GM19240 (cell line): ENCODE results near the gene SIX2.
"Not testable (repeated sequence)": the region's sequence is repeated elsewhere in the genome, so short reads cannot be mapped to it uniquely, and the experiment has no call there.

ENCODE experiments used
- DNase-seq: peaks from one replicate; pipeline ENCODE4 v3.0.0; 2011; ENCODE audit warnings: low spot score; ENCODE audit not compliant: insufficient read length

SIX2 gene

DNA sequence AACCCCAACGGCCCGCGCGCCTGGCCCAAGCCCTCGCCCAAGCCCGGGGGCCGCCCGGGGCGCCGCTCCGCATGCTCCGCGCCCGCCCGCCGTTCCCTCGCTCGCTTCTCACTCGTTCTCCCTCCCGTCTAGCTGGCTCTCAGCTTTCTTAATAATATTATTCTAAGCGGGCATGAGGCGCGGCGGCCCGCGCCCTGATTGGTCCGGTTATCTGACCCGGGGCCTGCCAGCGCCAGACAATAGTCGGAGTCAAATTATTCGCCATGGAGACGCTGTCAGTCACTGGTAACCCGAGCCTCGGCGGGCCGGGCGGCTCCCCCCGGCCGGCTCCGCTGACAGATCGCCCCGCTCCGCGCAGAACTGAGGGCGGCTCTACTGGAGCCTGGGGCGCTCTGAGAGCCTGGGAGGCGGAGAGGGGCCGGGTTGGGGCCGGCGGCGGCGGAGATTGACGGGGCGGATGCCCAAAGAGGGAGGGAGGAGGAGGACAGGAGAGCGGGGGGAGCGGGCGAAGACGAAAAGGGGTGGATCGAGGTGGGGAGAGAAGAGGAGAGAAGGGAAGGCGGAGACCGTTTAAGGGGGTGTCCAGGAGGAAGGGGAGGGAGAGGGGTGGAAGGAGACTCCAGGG is at the start of gene SIX2:
SIX2 (minus strand) TSS at position 150 of the 625 bp plus-strand sequence. CDS start 342 bp downstream, outside the sequence.
- no peak for DNase-seq

DNA sequence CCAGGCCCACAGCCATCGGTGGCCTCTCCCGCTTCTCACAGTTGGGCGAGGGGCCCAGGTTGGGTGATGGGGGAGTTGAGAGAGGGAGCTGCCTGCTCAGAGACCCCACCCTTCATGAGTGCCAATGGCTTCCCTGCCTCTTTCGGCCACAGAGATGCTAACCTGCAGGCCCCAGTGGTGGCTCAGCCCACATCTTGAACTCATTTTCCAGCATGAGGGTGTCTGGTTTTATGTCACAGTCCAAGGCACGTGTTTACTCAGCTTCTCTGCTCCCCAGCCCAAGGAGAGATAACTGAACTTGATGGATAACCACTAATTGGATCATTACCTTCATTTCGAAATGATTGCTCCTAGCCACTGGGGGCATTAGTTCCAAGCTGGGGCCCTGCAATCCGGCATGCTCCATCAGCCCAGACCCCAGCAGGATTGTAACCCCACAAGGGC is 45.9 kb upstream of the SIX2 start:
- DNase-seq = no peak

GRCh38 chr2:45053966-45054365 is 44.7 kb upstream of the SIX2 start:
- DNase-seq = no peak

DNA sequence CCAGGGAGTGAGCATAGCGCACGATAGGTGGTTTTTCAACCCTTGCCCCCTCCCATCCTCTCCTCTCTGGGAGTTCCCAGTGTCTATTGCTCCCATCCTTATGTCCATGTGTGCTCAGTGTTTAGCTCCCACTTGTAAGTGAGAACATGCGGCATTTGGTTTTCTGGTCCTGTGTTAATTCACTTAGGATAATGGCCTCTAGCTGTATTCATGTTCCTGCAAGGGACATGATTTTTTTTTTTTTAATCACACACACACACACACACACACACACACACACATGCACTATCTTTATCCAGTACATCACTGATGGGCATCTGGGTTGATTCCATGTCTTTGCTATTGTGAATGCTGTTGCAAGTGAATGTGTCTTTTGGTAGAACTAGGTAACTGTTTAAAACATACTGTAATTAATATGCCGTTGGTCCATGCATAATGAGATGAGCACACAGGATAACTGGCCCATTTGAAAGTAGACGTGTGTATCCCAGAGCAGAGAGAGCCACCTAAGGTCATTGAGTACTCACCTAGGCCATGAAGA is 43.2 kb upstream of the SIX2 start:
- DNase-seq = no peak

- DNase-seq = no peak
These were observed 40.5 kb upstream of the SIX2 start for GRCh38 chr2:45049569-45050336.

DNA sequence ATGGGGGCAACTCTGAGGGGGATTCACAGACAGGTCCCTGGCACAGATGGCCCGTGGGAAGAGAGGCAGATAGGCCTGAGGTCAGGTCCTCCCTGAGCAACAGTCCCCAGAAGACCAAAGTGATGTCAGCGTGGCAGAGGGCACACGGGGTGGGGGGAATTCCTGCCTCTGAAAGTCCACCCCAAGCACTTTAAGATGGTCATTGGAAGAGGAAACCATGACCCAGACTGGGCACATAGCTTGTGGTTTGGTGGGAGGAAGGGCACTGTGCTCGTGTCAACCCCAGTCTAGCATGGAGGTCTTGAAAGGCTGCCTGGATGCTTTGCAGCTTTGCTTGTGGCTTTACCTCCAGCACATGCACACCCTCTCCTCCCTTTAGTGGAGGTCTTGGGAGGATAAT is 38.0 kb upstream of the SIX2 start:
- DNase-seq = no peak

DNA sequence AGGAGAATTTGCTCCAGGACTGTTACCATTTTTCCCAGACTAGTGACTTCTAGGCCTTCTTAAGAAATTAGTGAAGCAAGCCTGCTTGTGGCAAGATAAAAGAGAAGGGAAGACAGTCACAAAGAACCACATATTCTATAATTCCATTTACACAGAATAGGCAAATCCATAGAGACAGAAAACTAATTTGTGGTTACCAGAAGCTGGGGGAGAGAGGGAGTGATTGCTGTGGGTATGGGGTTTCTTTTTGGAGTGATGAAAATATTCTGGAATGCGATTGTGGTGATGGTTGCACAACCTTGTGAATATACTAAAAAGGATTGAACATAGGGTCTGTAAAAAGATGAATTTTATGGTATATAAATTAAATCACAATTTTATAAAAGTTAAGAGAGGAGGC is 37.5 kb upstream of the SIX2 start:
- no peak for DNase-seq

DNA sequence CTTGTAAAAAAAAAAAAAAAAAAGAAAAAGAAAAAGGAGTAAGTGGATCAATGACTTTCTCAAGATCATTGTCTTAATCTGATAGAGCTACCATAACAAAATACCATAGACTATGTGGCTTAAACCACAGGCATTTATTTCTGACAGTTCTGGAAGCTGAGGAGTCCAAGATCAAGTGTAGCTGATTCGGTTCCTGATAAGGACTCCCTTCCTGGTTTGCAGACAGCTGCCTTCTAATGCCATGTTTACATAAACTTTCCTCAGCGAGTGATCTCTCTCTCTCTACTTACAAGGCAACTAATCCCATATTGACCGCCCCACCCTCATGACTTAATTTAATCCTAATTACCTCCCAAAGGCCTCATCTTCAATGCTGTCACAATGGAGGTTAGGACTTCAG is 36.5 kb upstream of the SIX2 start:
- DNase-seq = no peak

GRCh38 chr2:45044916-45045315 is 35.7 kb upstream of the SIX2 start:
- no peak for DNase-seq

DNA sequence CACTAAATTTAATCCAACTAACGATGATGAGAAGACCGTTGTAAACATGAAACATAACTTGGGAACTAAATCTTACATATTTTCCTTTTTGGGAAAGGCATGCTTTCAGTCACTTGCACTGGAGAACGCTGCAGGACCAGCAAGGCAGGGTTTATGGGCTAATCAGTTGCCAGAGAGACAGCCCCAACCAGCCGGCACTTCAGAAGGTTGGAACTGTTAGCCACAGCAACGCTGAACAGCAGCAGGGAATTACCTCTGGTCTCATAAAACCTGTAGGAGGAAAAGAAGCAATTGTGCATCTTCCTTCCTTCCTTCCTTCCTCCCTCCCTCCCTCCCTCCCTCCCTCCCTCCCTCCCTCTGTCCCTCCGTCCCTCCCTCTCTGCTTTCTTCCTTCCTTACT is 33.9 kb upstream of the SIX2 start:
- DNase-seq = no peak

DNA sequence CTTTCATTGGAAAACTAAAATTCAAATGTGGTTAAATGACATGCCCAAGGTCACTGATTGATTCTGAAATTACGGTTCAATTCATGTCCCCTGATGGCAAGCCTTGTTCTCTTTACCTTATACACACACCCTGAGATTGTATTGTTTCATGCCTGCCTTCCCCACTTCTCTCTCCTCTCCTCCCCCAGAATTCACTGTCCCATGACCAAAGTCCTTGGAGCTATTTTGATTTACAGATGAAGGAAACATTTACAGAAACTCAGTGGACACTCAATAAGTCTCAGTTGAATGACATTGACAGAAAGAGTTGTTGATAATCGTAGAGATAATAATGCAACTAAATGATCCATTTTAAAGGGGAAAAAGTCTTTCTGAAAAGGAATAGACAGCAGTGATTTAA is 33.1 kb upstream of the SIX2 start:
- DNase-seq = no peak

- no peak for DNase-seq
These were observed 31.5 kb upstream of the SIX2 start for GRCh38 chr2:45040786-45041185.

- DNase-seq = not testable (repeated sequence)
These were observed 30.6 kb upstream of the SIX2 start for GRCh38 chr2:45039804-45040203.

GRCh38 chr2:45038861-45039260 is 29.6 kb upstream of the SIX2 start:
- not testable (repeated sequence) for DNase-seq

DNA sequence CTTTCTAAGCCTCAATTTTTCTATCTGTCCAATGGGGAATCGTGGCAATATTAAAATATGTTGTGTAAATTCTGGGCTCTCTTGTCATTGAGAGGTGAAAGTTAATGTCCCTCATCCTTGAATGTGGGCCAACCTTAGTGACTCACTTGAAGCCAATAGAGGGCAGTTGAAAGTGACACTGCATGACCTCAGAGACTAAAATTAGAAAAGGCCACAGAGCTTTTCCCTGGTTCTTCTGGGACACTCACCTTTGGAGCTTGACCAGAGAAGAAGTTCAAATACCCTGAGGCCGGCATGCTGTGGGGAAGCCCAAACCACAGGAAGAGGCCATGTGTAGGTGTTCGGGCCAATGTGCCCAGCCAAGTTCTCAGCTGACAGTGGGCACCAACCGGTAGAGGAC is 24.1 kb upstream of the SIX2 start:
- no peak for DNase-seq

DNA sequence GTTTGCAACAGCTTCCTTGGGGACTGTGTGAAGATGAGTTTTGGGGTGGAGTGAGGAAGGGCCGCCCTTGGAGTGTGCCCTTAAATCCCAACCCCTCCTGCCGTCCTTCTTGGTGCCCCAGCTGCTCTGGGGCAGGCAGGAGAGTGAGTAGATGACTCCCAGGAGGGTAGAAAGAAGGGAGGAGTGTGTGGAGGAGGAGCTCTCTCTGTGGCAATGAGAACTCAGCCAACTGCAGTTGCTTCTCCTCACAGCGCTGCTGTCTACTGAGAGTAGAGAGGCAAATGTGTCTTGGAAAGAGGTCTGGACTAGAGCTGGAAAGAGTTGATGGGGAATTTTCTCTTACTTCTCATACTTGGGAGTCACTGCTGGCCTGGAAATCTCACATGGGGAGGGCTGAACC is 21.8 kb upstream of the SIX2 start:
- no peak for DNase-seq

GRCh38 chr2:45030553-45030952 is 21.3 kb upstream of the SIX2 start:
- DNase-seq = no peak

DNA sequence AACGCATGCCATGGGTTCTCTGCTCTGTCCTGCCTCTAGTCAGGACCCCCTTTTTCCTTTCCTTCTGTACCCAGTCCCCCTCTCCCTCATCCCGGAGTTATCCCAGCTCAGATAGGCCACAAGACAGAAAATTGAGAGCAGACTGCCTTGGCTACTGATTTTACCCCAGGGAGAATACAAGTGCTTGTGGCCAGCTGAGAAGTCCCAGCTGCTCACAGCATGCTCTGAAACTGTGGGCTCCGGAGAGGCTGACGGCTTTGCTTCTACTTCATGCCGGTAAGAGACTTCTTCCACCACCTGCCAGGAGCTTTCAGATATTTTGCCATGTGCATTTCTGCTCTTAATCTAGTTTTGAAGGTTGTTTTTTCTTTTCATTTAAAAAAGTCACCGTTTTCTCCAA is 20.0 kb upstream of the SIX2 start:
- DNase-seq = no peak

DNA sequence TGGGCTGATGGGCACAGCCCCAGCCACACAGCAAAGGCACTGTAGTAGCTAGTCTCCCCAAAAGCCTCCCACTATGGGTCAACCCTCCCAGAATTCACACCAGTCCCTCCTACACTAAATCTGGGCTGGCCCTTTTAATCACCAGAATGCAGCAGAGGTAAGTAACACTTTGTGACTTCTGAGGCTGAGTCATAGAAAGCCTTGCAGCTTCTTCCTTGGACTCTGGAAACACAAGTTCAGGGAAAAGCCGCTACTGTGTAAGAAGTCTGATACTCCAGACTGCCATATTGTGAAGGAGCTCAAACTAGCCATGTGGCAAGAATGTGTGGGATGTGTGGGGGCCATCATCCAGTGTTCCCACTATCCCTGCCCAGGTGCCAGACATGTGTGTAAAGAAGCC is 19.0 kb upstream of the SIX2 start:
- no peak for DNase-seq

- DNase-seq = no peak
These were observed 17.7 kb upstream of the SIX2 start for GRCh38 chr2:45026924-45027450.

DNA sequence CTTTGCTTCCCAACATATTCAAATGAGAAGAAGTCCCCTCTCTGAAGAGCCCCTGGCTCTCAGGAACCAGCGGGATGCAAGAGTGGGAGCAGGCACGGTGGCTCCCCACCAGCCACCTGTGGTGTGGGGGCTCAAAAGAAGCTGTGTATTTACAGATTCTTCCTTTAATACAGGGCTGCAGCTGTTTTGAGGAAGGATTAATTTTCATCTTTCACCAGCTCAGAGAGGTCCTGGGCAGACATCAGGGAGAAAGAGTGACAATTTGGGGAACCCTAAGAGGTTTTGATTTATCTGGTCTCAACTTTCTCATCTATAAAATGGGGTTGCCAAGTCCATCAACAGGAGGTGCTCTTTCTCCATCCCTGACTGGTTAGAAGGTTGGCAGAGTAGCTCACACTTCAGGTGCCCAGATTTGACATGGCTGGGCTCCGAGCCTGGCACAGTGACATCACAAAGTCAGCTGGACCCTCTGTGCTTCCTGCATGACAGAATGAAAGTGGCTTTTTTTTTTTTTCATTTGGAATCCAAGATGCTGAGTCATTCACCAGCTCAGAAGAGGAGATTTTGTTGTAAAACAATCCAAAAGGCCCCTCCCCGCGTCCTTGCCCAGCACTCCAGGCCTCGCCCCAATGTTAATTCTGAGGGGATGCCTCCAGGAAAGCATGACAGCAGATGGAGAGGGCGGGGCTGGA is 15.5 kb upstream of the SIX2 start:
- no peak for DNase-seq

DNA sequence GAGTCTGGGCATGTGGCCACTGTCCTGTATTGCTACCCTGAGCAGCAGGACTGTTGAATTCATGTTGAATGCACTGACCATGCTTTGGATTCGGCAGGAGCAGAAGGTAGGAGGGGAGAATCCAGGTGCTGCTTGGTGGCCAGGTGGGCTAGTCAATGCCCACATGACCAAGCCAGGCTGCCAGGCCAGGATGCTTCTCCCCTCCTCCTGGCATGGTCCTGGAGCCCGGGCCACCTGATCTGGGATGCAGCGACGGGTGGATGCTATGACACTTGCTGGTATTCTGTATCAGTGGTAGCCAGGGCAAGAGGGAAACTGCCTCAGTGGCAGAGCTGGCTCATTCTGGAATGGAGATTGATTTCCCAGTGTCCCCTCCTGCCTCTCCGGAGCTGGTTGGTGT is 14.8 kb upstream of the SIX2 start:
- DNase-seq = no peak
